ENCODE data around the gene KRTAP19-7. TPM values are rescaled to one million over a fixed set of nuclear protein-coding genes. Genes with fewer than 3 reads are reported as not detected.

Gene KRTAP19-7
- total RNA-seq, 2 experiments from 2014 or later, result not detected

DNA sequence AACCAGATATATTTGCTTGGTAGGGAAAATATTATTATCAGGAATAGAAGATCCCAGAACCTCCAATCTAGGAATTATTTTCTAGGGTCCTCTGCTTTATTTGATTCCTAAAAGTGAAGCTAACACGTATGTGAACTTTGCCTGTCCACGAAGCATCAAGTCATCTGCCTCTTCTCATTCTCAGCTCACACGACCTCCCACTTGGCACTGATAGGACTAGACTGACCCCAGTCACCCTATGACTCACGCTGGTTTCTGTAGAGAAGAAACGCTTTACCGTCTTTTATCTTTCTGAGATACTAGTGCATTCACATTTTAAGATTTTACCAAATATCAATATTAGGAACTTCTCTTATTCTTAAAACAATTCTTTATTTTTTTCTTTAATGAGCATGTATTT lies 2.0 kb upstream of the KRTAP19-7 start:
- no peaks in the 10 kb centered on the region for H3K36me3 Mint-ChIP-seq (ENCODE audit: low read depth)

GRCh38 chr21:30561957-30562356 lies 843 bp upstream of the KRTAP19-7 start:
- DNase-seq (no peak), ATAC-seq (no peak)
- ChIA-PET CTCF (no interaction called here), POLR2A (no interaction called here)
- H3K4me1 Mint-ChIP-seq, result no peaks in the 10 kb centered on the region
- H3K27ac Mint-ChIP-seq, result no peak overlapping the region
- no peak overlapping the region for H3K4me3 Mint-ChIP-seq
- no peaks in the 10 kb centered on the region for H3K36me3 Mint-ChIP-seq (ENCODE audit: low read depth)
- H3K27me3 Mint-ChIP-seq, result no peaks in the 10 kb centered on the region
- H3K9me3 Mint-ChIP-seq (ENCODE audit: low read depth), result no peaks in the 10 kb centered on the region
- intact Hi-C loops (cut with DNase I, micrococcal nuclease), result no loop called here

More for the DNA sequence above, 2.0 kb upstream of the KRTAP19-7 start:
- DNase-seq (no peak), ATAC-seq (no peak)
- ChIA-PET CTCF (no interaction called here), POLR2A (no interaction called here)
- H3K27me3 Mint-ChIP-seq, result no peaks in the 10 kb centered on the region
- no peak overlapping the region for H3K27ac Mint-ChIP-seq
- H3K4me3 Mint-ChIP-seq, result no peak overlapping the region
- no peaks in the 10 kb centered on the region for H3K9me3 Mint-ChIP-seq (ENCODE audit: low read depth)
- intact Hi-C loops (cut with DNase I, micrococcal nuclease), result no loop called here
- H3K4me1 Mint-ChIP-seq, result no peaks in the 10 kb centered on the region

DNA sequence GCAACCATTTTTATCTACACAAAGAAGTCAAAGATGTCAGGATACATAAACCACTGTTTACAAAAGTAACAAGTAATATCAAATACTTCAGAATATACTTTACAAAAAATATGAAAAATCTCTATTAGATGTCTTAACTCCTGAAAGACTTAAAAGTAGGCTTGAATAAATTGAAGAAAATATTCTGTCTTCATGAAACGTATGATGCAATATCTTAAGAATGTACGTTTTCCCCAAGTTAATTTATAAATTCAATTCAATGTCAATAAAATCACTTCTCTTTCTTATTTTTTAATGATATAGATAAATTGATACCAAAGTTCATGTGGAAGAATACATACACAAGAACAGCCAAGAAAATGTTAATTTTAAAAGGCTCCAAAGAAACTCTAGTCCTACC lies 6.0 kb downstream of the KRTAP19-7 start:
- no peaks in the 10 kb centered on the region for H3K36me3 Mint-ChIP-seq (ENCODE audit: low read depth)
- no peak overlapping the region for H3K27ac Mint-ChIP-seq
- peaks cover 4% of the 10 kb centered on the region for H3K9me3 Mint-ChIP-seq (ENCODE audit: low read depth)
- intact Hi-C loops (cut with DNase I, micrococcal nuclease), result no loop called here
- ATAC-seq (no peak), DNase-seq (no peak)
- ChIA-PET CTCF (no interaction called here), POLR2A (no interaction called here)
- H3K4me1 Mint-ChIP-seq, result no peaks in the 10 kb centered on the region
- H3K27me3 Mint-ChIP-seq, result peaks cover 5% of the 10 kb centered on the region
- H3K4me3 Mint-ChIP-seq, result no peak overlapping the region

DNA sequence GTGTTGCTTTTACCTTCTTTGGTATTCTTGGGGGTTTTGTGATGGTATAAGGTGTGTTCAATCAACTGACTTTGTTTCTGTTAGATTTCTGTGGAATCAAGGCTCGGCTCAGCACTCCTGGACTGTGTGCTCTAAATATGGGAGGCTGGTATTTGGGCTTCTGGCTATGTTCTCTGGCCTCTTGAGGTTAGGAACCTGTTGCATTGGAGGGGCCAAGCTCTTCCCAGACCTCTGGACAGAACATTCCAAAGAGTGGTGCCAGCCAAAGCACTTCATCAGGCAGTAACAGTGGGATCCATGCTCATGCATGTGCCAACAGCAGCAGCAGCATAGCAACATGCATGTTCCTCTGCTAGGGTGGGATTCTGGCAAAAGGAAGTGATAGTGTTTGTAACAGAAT lies 8.3 kb downstream of the KRTAP19-7 start:
- no peaks in the 10 kb centered on the region for H3K4me1 Mint-ChIP-seq
- intact Hi-C loops (cut with DNase I, micrococcal nuclease), result no loop called here
- H3K9me3 Mint-ChIP-seq (ENCODE audit: low read depth), result peaks cover 4% of the 10 kb centered on the region
- H3K4me3 Mint-ChIP-seq, result no peak overlapping the region
- DNase-seq, result no peak
- CTCF ChIA-PET, result no interaction called here
- H3K27me3 Mint-ChIP-seq, result peaks cover 5% of the 10 kb centered on the region
- no peaks in the 10 kb centered on the region for H3K36me3 Mint-ChIP-seq (ENCODE audit: low read depth)
- no peak for ATAC-seq
- POLR2A ChIA-PET, result interaction anchor here (0.6 kb wide), 1 partner anchor 56 kb away, joined by 4 read pairs; the partner anchor contains the start of gene KRTAP19-4
- no peak overlapping the region for H3K27ac Mint-ChIP-seq

- Mint-ChIP-seq H3K4me1 (no peaks in the 10 kb centered on the region), H3K27ac (no peak within 1 kb of the TSS), H3K4me3 (no peak within 1 kb of the TSS), H3K27me3 (no peaks in the 10 kb centered on the region), H3K9me3 (ENCODE audit: low read depth) (no peaks in the 10 kb centered on the region), H3K36me3 (ENCODE audit: low read depth) (no peaks in the 10 kb centered on the region)
- DNase-seq (no peak), ATAC-seq (no peak)
- ChIA-PET CTCF (interaction anchor here (1.1 kb wide), 1 partner anchor 8 kb away, joined by 4 read pairs; no protein-coding TSS in a partner anchor), POLR2A (no interaction called here)
- intact Hi-C loops (cut with DNase I, micrococcal nuclease), result no loop called here
Observed at GRCh38 chr21:30541764-30542163, 19.4 kb downstream of the KRTAP19-7 start, which contains the start of gene KRTAP19-6. TSS of gene KRTAP19-6 (minus strand) at chr21:30541864. CDS start at chr21:30541833, 31 bp downstream.

GRCh38 chr21:30518876-30519275 lies 42.2 kb downstream of the KRTAP19-7 start:
- POLR2A ChIA-PET, result no interaction called here

DNA sequence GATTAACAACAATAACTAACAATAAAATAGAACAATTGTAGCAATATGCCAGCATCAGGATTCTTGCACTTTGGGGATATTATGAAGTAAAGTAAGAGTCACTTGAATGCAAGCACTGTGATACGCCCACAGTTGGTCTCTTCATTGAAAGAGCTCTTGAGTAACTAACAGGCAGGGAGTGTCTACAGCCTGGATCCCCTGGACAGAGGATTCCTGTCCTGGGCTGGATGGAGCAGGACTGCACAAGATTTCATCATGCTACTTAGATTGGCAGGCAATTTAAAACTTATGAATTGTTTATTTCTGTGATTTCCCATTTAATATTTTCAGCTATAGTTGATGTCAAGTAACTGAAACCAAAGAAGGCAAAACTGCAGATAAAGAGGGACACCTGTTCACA lies 45.4 kb downstream of the KRTAP19-7 start:
- no peaks in the 10 kb centered on the region for H3K27me3 Mint-ChIP-seq
- POLR2A ChIA-PET, result no interaction called here
- DNase-seq (no peak), ATAC-seq (no peak)
- H3K4me3 Mint-ChIP-seq, result no peak overlapping the region
- CTCF ChIA-PET, result interaction anchor here (2.4 kb wide), 1 partner anchor 9 kb away, joined by 7 read pairs; no protein-coding TSS in a partner anchor
- intact Hi-C loops (cut with DNase I, micrococcal nuclease), result no loop called here
- no peaks in the 10 kb centered on the region for H3K36me3 Mint-ChIP-seq (ENCODE audit: low read depth)
- no peaks in the 10 kb centered on the region for H3K9me3 Mint-ChIP-seq (ENCODE audit: low read depth)
- H3K4me1 Mint-ChIP-seq, result no peaks in the 10 kb centered on the region
- H3K27ac Mint-ChIP-seq, result no peak overlapping the region

More at GRCh38 chr21:30518876-30519275, 42.2 kb downstream of the KRTAP19-7 start:
- intact Hi-C loops (cut with DNase I, micrococcal nuclease), result no loop called here
- Mint-ChIP-seq H3K9me3 (ENCODE audit: low read depth) (no peaks in the 10 kb centered on the region), H3K4me3 (no peak overlapping the region), H3K27ac (no peak overlapping the region), H3K36me3 (ENCODE audit: low read depth) (no peaks in the 10 kb centered on the region), H3K27me3 (peaks cover 1% of the 10 kb centered on the region), H3K4me1 (no peaks in the 10 kb centered on the region)
- no peak for ATAC-seq
- CTCF ChIA-PET, result no interaction called here
- DNase-seq, result no peak

Other genes starting within 250 kb of the KRTAP19-7 start
- not detected for gene KRTAP26-1, start 241.0 kb downstream of the KRTAP19-7 start, total RNA-seq
- not detected for gene KRTAP27-1, start 223.6 kb downstream of the KRTAP19-7 start, total RNA-seq
- gene KRTAP23-1, start 212.7 kb downstream of the KRTAP19-7 start, total RNA-seq, result not detected
- gene KRTAP13-2, start 189.0 kb downstream of the KRTAP19-7 start, total RNA-seq, result not detected
- not detected for gene KRTAP13-1, start 165.3 kb downstream of the KRTAP19-7 start, total RNA-seq
- not detected for gene KRTAP13-3, start 135.4 kb downstream of the KRTAP19-7 start, total RNA-seq
- not detected for gene KRTAP13-4, start 131.1 kb downstream of the KRTAP19-7 start, total RNA-seq
- gene KRTAP15-1, start 121.0 kb downstream of the KRTAP19-7 start, total RNA-seq, result not detected
- gene KRTAP19-1, start 80.9 kb downstream of the KRTAP19-7 start, total RNA-seq, result not detected
- gene KRTAP19-2, start 73.9 kb downstream of the KRTAP19-7 start, total RNA-seq, result not detected
- not detected for gene KRTAP19-3, start 69.3 kb downstream of the KRTAP19-7 start, total RNA-seq
- not detected for gene KRTAP19-4, start 64.1 kb downstream of the KRTAP19-7 start, total RNA-seq
- gene KRTAP19-5, start 59.2 kb downstream of the KRTAP19-7 start, total RNA-seq, result not detected
- not detected for gene KRTAP19-6, start 19.4 kb downstream of the KRTAP19-7 start, total RNA-seq
- gene KRTAP22-2, start 29.1 kb upstream of the KRTAP19-7 start, total RNA-seq, result not detected
- not detected for gene KRTAP6-3, start 31.1 kb upstream of the KRTAP19-7 start, total RNA-seq
- not detected for gene KRTAP6-2, start 37.6 kb upstream of the KRTAP19-7 start, total RNA-seq
- gene KRTAP22-1, start 39.8 kb upstream of the KRTAP19-7 start, total RNA-seq, result not detected
- not detected for gene KRTAP6-1, start 52.6 kb upstream of the KRTAP19-7 start, total RNA-seq
- not detected for gene KRTAP20-1, start 55.1 kb upstream of the KRTAP19-7 start, total RNA-seq
- gene KRTAP20-4, start 59.3 kb upstream of the KRTAP19-7 start, total RNA-seq, result not detected
- gene KRTAP20-2, start 73.9 kb upstream of the KRTAP19-7 start, total RNA-seq, result not detected
- not detected for gene KRTAP20-3, start 81.5 kb upstream of the KRTAP19-7 start, total RNA-seq
- gene KRTAP21-3, start 157.5 kb upstream of the KRTAP19-7 start, total RNA-seq, result not detected
- not detected for gene KRTAP21-2, start 185.9 kb upstream of the KRTAP19-7 start, total RNA-seq
- gene KRTAP21-1, start 194.1 kb upstream of the KRTAP19-7 start, total RNA-seq, result not detected